Thyroid gland (tissue), 4 donors: ENCODE results near the gene KBTBD12. TPM values are rescaled to one million over a fixed set of nuclear protein-coding genes. Genes with fewer than 3 reads are reported as not detected.

ENCODE experiments used
- DNase-seq, 2 donors: peaks; one replicate each; pipeline ENCODE4 v3.0.0-alpha.2; 2019
- H3K27ac ChIP-seq, 3 donors: fragments of 200-600 bp; sonication (generic); 1 replicate in 2 of 3; 2 replicates in 1 of 3; pipeline ENCODE4 v1.5.1; 2016 to 2019; ENCODE audit warnings: mild to moderate bottlenecking in 1 of 3, moderate library complexity in 1 of 3
- H3K27me3 ChIP-seq: fragments of 200-600 bp; sonication (generic); one replicate; pipeline ENCODE4 v1.5.1; 2019
- H3K36me3 ChIP-seq, 2 donors: fragments of 200-600 bp; sonication (generic); one replicate each; pipeline ENCODE4 v1.5.1; 2016 to 2019
- H3K4me1 ChIP-seq, 2 donors: fragments of 200-600 bp; sonication (generic); one replicate each; pipeline ENCODE4 v1.5.1; 2017 to 2019
- H3K4me3 ChIP-seq, 3 donors: fragments of 200-600 bp; sonication (generic); replicated peaks in 1 of 3; 1 replicate in 2 of 3; 2 replicates in 1 of 3; pipeline ENCODE4 v1.5.1; 2016; ENCODE audit warnings: mild to moderate bottlenecking in 1 of 3
- H3K9me3 ChIP-seq: fragments of 200-600 bp; sonication (generic); one replicate; pipeline ENCODE4 v1.5.1; 2017
- CTCF ChIP-seq, 6 experiments: fragments of 200-600 bp in 3 of 6; fragments of 450-650 bp in 3 of 6; sonication (generic) in 3 of 6; IDR thresholded peaks; one replicate each; pipeline ENCODE4 v1.5.1; 2016 to 2019; ENCODE audit warnings: antibody characterized with exemption in 6 of 6, mild to moderate bottlenecking in 2 of 6, inconsistent platforms in 1 of 6, moderate library complexity in 1 of 6
- POLR2A ChIP-seq, 2 donors: fragments of 450-650 bp; IDR thresholded peaks; one replicate each; pipeline ENCODE4 v1.6.1; 2017; ENCODE audit warnings: antibody characterized with exemption in 2 of 2, mild to moderate bottlenecking in 2 of 2, moderate library complexity in 1 of 2
- WGBS, 2 donors: methylation state at CpG; one replicate each; pipeline ENCODE4 v1.1.5; 2017; 5-methylcytosine and 5-hydroxymethylcytosine counted together
- intact Hi-C: fragments of 100-400 bp; cut with DNase I; formaldehyde crosslinking; loops from one replicate; pipeline ENCODE4 v1.15.1; 2023
- total RNA-seq, 4 donors: library from RNA; depleted of rRNA; stranded (reverse); fragments of >200 nt; gene quantifications; one replicate each; pipeline ENCODE4 v1.2.3, GENCODE V29; 2016

The KBTBD12 gene
- total RNA-seq, 4 donors from 2014 or later = 1.5 TPM; not detected in 3

GRCh38 chr3:127992127-127992526 is 77.1 kb downstream of the KBTBD12 start:
- no peaks in the 10 kb centered on the region for H3K9me3 ChIP-seq

GRCh38 chr3:127994011-127994410 is 79.0 kb downstream of the KBTBD12 start:
- no peaks in the 10 kb centered on the region for H3K9me3 ChIP-seq
- TF ChIP-seq CTCF (IDR thresholded peaks at IDR 0.05) = no peak
- no peak for TF ChIP-seq POLR2A (IDR thresholded peaks at IDR 0.05)
- no peaks in the 10 kb centered on the region for H3K36me3 ChIP-seq
- H3K4me3 ChIP-seq = no peak overlapping the region
- H3K27me3 ChIP-seq = no peaks in the 10 kb centered on the region
- no peak for DNase-seq
- intact Hi-C loops = no loop called here
- no peak overlapping the region for H3K27ac ChIP-seq
- H3K4me1 ChIP-seq = no peaks in the 10 kb centered on the region

More at GRCh38 chr3:127992127-127992526, 77.1 kb downstream of the KBTBD12 start:
- no peaks in the 10 kb centered on the region for H3K27me3 ChIP-seq
- no peak for DNase-seq
- H3K27ac ChIP-seq = no peak overlapping the region
- intact Hi-C loops = no loop called here
- WGBS, 2 donors = 74 to 89% methylated on average over 5 of the region's 5 CpGs
- H3K4me1 ChIP-seq = no peaks in the 10 kb centered on the region
- H3K36me3 ChIP-seq = no peaks in the 10 kb centered on the region
- H3K4me3 ChIP-seq = no peak overlapping the region
- no peak for TF ChIP-seq CTCF (IDR thresholded peaks at IDR 0.05)
- TF ChIP-seq POLR2A (IDR thresholded peaks at IDR 0.05) = no peak

- DNase-seq = no peak
- no peaks in the 10 kb centered on the region for H3K4me1 ChIP-seq
- intact Hi-C loops = no loop called here
- H3K9me3 ChIP-seq = no peaks in the 10 kb centered on the region
- 93 to 95% methylated on average over 7 of the region's 7 CpGs for WGBS, 2 donors
- no peaks in the 10 kb centered on the region for H3K27me3 ChIP-seq
- no peak for TF ChIP-seq POLR2A (IDR thresholded peaks at IDR 0.05)
- TF ChIP-seq CTCF (IDR thresholded peaks at IDR 0.05) = no peak
- H3K4me3 ChIP-seq = no peak overlapping the region
- H3K36me3 ChIP-seq = no peaks in the 10 kb centered on the region
- no peak overlapping the region for H3K27ac ChIP-seq
Observed at GRCh38 chr3:127997016-127997415, 82.0 kb downstream of the KBTBD12 start.

GRCh38 chr3:127997961-127998360 is 82.9 kb downstream of the KBTBD12 start:
- TF ChIP-seq POLR2A (IDR thresholded peaks at IDR 0.05) (no peak), CTCF (IDR thresholded peaks at IDR 0.05) (no peak)
- H3K27ac ChIP-seq = no peak overlapping the region
- no peaks in the 10 kb centered on the region for H3K9me3 ChIP-seq
- DNase-seq = no peak
- no peaks in the 10 kb centered on the region for H3K4me1 ChIP-seq
- H3K36me3 ChIP-seq = no peaks in the 10 kb centered on the region
- H3K4me3 ChIP-seq = no peak overlapping the region
- intact Hi-C loops = no loop called here
- H3K27me3 ChIP-seq = no peaks in the 10 kb centered on the region
- WGBS, 2 donors = 77 to 79% methylated on average over 5 of the region's 5 CpGs

- intact Hi-C loops = no loop called here
- Histone ChIP-seq H3K36me3 (no peaks in the 10 kb centered on the region), H3K4me3 (no peak overlapping the region), H3K27ac (no peak overlapping the region), H3K4me1 (no peaks in the 10 kb centered on the region), H3K9me3 (no peaks in the 10 kb centered on the region), H3K27me3 (no peaks in the 10 kb centered on the region)
- no peak for TF ChIP-seq POLR2A (IDR thresholded peaks at IDR 0.05)
- TF ChIP-seq CTCF (IDR thresholded peaks at IDR 0.05) = no peak
- 83 to 86% methylated on average over 3 of the region's 3 CpGs for WGBS, 2 donors
- DNase-seq = no peak
Observed at GRCh38 chr3:127998596-127998995, 83.6 kb downstream of the KBTBD12 start.
